ACC112 (cell line): ENCODE results near the gene ASCC2.

Experiments used
- H2AFZ ChIP-seq: fragments of 200-600 bp; sonication (generic); one replicate; pipeline ENCODE4 v1.6.0; 2017; ENCODE audit warnings: antibody characterized with exemption, low read length; ENCODE audit not compliant: unreplicated experiment
- H3K27ac ChIP-seq: fragments of 200-600 bp; sonication (generic); 2 replicates; pipeline ENCODE4 v1.5.1; 2014; ENCODE audit warnings: low read depth, mild to moderate bottlenecking, antibody characterized with exemption, low read length, moderate library complexity
- H3K27me3 ChIP-seq: fragments of 200-600 bp; sonication (generic); 2 replicates; pipeline ENCODE4 v1.6.1; 2014; ENCODE audit warnings: mild to moderate bottlenecking, antibody characterized with exemption, low read length, moderate library complexity, mixed read lengths; ENCODE audit not compliant: insufficient read depth
- H3K36me3 ChIP-seq: fragments of 200-600 bp; sonication (generic); 2 replicates; pipeline ENCODE4 v1.6.1; 2016; ENCODE audit warnings: mild to moderate bottlenecking, antibody characterized with exemption, low read length, moderate library complexity, mixed read lengths; ENCODE audit not compliant: insufficient read depth
- H3K4me1 ChIP-seq: fragments of 200-600 bp; sonication (generic); one replicate; pipeline ENCODE4 v1.6.1; 2016; ENCODE audit warnings: low read length, mixed read lengths; ENCODE audit not compliant: insufficient read depth, unreplicated experiment, control insufficient read depth
- H3K4me3 ChIP-seq: fragments of 200-600 bp; sonication (generic); 2 replicates; pipeline ENCODE4 v1.5.1; 2014; ENCODE audit warnings: mild to moderate bottlenecking, low read depth, low read length
- H3K79me2 ChIP-seq: fragments of 200-600 bp; sonication (generic); one replicate; pipeline ENCODE4 v1.6.0; 2016; ENCODE audit warnings: low read length; ENCODE audit not compliant: control insufficient read depth, unreplicated experiment, insufficient read depth

ASCC2 gene

DNA sequence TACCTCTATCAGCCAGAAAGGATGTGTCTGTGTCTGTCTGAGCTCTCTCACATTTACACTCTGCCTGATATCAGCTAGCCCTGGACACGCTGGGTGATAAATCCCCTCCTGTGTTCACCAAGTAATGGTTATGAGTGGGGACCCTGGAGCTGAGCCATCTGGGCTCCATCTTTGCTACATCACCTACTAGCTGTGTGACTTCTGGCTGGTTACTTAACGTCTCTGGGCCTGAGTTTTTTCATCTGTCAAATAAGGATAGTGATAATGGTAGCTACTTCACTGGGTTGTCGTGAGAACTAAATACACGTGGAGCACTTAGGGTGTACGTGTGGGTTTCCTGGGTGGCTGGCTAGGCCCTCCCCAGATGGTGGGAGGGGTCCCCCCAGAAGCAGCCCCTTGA is 48.0 kb downstream of the ASCC2 start:
- no peak overlapping the region for H2AFZ ChIP-seq
- 0 out of 2 replicates have a peak, but pooled peaks cover 4% of the 10 kb centered on the region for H3K36me3 ChIP-seq
- no peaks in the 10 kb centered on the region for H3K79me2 ChIP-seq
- no peaks in the 10 kb centered on the region for H3K27me3 ChIP-seq
- no peak overlapping the region for H3K27ac ChIP-seq
- H3K4me1 ChIP-seq, result no peaks in the 10 kb centered on the region
- no peak overlapping the region for H3K4me3 ChIP-seq

DNA sequence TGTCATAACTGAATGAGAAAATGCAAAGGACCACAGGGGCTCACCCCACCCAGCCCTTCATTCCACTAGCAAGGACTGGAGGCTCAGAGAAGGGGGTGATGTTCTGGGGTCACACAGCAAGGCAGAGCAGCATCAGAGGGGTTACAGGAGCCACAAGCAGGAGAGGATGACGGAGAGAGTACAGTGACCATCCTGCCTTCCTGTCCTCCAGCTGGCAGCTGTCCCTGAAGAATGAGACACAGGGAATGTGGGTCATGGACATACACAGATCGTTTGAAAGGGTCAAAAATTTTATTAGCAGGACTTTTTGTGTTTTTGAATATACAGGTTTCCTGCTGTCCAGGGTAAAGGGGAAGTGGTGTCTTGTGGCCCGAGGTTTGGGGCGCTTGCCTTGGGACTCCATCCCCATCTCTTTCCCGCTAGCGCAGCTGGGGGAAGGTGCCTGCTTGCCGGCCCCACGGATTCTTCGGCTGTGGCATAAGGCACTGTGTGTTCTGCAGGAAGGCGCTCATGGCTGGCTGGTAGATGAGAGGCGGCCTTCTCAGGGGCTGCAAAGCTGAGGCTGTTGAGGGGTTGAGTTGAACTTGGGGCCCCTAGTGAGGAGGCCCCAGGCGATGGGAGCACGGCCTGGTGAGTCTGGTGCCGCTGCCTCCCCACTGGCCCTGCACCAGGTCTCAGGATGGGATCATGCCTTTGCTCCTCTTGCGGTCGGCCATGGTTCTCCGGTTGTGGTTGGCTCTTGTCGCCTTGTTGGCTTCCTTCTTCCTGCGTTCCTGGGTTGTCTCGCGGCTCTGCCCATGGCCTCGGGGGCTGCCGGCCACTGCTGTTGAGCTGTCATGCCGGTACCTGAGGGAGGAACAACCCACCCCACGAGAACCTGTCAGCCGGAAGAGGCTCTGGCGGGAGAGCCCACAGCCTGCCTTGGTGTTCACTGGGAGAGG is 49.5 kb downstream of the ASCC2 start:
- Histone ChIP-seq H3K27ac (no peak overlapping the region), H3K4me3 (no peak overlapping the region), H3K27me3 (no peaks in the 10 kb centered on the region), H3K36me3 (0 out of 2 replicates have a peak, but pooled peaks cover 4% of the 10 kb centered on the region), H2AFZ (no peak overlapping the region), H3K4me1 (peaks cover 8% of the 10 kb centered on the region), H3K79me2 (no peaks in the 10 kb centered on the region)

DNA sequence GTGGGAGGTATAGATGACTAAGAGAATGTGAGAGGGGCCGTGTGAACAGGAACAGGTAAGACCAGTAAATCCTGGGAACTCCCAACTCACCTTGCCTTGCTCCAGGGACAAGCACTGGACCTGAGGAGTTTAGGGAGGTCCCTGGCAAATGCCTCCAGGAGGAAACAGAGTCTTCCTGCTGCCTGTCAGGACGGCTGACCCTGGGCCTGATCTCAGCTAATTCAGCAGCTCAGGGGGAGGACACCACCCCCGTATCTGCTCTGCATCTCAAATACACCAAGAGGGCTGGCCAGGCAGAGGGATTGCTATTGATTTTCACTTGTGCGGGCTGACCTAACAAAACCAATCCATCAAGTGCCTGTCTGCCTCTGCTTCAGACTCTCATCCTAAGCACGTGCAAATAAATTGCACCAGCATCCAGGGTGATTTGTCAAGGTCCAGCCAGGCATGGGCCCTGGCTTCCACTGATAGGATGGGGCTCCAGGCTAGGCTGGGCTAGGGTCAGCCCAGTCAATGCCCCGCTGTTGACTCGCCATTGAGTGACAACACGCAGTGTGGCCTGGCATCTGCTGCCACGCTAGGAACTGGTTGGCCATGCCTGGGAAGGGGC is 50.6 kb downstream of the ASCC2 start:
- Histone ChIP-seq H3K36me3 (0 out of 2 replicates have a peak, but pooled peaks cover 4% of the 10 kb centered on the region), H3K27me3 (no peaks in the 10 kb centered on the region), H3K4me1 (peaks cover 10% of the 10 kb centered on the region), H2AFZ (no peak overlapping the region), H3K4me3 (no peak overlapping the region), H3K79me2 (no peaks in the 10 kb centered on the region), H3K27ac (no peak overlapping the region)

DNA sequence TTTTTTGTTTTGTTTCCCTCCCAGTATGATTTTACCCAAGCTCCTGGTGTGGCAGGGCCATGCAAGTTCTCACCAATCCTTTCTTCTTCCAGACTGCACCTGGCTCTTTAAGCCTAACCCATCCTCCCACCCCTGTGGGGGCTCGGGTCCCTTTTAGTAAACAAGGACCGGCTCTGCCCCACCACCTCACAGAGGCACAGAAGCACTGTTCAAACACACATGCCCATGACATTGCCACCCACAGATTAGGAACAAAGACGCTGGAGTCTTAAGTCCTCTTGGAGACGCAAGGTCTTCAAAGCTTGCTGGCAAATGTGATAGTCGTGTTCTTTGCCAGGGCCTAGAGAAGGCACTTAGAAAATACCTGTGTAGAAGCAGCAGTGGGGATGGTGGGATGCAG is 52.0 kb downstream of the ASCC2 start:
- no peak overlapping the region for H3K27ac ChIP-seq
- H2AFZ ChIP-seq, result no peak overlapping the region
- H3K36me3 ChIP-seq, result 0 out of 2 replicates have a peak, but pooled peaks cover 4% of the 10 kb centered on the region
- no peaks in the 10 kb centered on the region for H3K79me2 ChIP-seq
- peaks cover 23% of the 10 kb centered on the region for H3K4me1 ChIP-seq
- no peaks in the 10 kb centered on the region for H3K27me3 ChIP-seq
- no peak overlapping the region for H3K4me3 ChIP-seq

DNA sequence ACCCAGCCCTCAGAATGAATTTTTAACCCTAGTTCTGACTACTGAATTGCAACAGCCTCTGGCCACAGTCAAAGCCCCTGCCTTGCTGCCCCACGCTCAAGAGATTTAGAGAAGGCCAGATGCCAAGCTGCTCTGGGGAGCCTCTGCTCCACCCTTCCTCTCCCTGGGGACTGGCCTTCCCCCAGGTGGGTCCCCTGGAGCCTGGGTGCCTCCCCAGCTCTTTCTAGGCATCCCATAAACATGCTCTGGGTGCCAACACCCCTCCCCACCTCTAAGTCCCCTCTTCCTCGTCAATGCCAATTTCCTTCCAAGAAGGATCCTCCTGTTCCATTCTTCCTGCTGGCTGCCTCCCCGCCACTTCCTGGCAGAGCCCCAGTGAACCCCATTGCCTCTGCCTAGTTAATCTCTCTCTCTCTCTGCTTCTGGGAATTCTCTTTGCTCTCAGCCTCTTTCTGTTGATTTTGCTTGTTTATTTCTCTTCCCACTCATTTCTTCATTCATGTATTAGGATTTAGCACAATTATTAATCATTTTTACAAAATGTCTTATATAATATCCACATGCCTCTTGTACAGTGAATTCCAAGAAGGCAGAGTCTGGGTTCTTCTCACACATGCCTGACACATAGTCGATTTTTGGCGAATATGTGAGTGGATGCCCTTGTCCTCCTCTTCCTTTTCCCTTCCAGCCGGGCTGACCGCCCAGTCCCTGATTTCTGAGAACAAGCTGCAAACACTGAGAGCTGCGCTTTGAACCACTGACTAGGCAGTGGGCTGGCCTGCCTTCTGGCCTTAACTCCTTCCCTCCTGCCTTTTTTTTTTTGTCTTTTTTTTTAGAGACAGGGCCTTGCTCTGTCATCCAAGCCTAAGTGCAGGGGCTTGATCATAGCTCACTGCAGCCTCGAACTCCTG is 53.4 kb downstream of the ASCC2 start:
- Histone ChIP-seq H3K4me3 (no peak overlapping the region), H3K27ac (no peak overlapping the region), H3K27me3 (no peaks in the 10 kb centered on the region), H3K79me2 (no peaks in the 10 kb centered on the region), H3K36me3 (0 out of 2 replicates have a peak, but pooled peaks cover 4% of the 10 kb centered on the region), H2AFZ (no peak overlapping the region), H3K4me1 (peaks cover 33% of the 10 kb centered on the region)

DNA sequence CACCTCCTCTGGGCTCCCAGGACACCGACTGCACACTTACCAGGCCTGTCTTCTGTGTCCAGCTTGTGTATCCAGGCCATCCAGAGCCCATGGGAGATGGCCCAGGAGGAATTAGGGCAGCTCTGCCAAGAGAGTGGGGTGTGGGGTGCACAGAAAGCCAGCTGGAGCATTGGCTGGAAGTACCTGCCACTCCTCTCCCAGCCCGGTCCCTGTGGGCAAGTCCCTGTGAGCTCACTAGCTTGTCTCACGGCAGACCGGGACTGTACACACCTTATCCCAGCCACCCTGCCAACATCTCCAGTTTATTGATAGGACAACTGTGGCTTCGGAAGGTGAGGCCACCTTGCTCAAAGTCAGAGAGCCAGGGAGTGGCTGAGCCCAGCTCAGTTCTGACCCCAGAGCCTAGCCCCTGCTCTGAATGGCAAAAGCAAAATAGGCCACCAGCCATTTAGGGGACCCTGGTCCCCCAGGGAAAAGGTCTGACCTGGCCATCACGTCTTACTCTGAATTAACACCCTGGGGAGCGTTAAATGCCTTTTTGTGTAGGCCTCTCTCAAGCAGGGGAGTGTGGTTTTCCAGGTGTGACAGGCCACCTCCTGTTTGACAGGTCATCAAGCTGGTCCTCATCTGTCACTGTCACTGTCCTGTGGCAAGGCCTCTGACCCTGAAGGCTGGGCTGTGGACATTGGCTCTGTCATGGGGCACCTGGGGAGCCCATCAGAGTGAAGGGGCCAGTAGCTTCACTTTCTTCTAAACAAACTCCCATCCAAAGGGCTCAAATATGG is 55.8 kb downstream of the ASCC2 start:
- no peak overlapping the region for H2AFZ ChIP-seq
- H3K79me2 ChIP-seq, result no peaks in the 10 kb centered on the region
- H3K4me1 ChIP-seq, result peaks cover 45% of the 10 kb centered on the region
- H3K36me3 ChIP-seq, result no peaks in the 10 kb centered on the region
- peak overlapping the region; percentile 92 for H3K27ac ChIP-seq
- no peak overlapping the region for H3K4me3 ChIP-seq
- no peaks in the 10 kb centered on the region for H3K27me3 ChIP-seq

DNA sequence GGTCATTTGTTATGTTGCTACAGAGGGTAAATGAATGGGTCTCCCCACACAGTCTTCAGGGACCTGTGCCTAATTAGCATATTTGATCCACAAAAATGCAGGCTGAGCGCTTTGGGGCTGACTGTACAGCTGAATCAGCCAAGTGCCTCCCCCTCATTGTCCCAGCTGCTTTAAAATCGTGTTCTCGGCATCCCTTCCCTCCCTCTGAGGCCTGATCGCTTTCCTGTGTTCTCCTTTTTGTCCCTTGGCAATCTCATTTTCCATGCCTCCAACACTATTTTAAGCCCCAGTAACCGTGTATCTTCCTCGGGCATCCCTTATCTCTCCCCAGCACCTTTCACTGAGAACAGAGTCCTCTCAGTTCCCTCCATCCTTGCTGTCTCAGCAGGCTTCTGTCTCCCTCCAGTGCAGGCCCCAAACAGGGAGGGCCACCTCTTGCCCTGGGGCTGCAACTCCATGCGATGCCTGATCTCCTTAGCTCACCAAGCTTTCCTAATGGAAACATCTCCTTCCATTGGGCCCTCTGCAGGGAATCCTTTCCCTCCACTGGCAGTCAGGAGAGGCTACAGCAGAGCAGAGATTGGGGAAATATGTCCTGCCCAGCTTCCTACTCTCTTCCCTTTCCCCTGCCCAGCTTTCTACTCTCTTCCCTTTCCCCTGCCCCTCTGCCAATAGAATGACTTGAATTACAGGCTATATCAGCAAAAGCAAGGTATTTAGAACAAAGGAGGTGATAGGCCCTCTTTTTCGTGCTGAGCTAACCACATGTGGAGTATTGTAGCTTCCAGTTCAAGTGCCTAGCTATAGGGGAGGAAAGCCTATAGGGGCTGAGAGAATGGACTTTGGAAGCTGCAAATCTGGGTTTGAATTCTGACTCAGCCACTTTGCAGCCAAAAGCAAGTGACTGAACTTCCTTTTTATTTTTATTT is 57.1 kb downstream of the ASCC2 start:
- H2AFZ ChIP-seq, result peak overlapping the region; percentile 53

DNA sequence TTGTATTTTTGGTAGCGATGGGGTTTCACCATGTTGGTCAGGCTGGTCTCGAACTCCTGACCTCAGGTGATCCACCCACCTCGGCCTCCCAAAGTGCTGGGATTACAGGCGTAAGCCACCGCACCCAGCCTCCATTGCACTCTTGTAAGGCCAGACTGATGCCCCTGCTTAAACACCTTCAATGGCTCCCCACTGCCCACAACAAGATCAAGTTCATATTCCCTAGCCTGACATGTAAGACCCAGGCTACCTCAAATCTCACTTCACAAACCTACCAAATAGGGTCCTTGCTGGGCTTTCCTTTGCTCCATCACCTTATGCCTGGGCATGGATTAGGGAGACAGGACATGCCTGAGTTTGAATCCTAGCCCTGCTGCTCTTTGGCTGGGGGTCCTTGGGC is 57.9 kb downstream of the ASCC2 start:
- Histone ChIP-seq H3K4me1 (peaks cover 45% of the 10 kb centered on the region), H2AFZ (no peak overlapping the region), H3K4me3 (no peak overlapping the region), H3K27ac (peak overlapping the region; percentile 92), H3K27me3 (no peaks in the 10 kb centered on the region), H3K36me3 (no peaks in the 10 kb centered on the region), H3K79me2 (no peaks in the 10 kb centered on the region)

More for the DNA sequence above, 57.1 kb downstream of the ASCC2 start:
- Histone ChIP-seq H3K79me2 (no peaks in the 10 kb centered on the region), H3K4me1 (peaks cover 45% of the 10 kb centered on the region), H3K4me3 (peak overlapping the region; percentile 56; the same call in 1 of the 2 replicates), H3K27ac (peak overlapping the region; percentile 92), H3K36me3 (no peaks in the 10 kb centered on the region), H3K27me3 (no peaks in the 10 kb centered on the region)

DNA sequence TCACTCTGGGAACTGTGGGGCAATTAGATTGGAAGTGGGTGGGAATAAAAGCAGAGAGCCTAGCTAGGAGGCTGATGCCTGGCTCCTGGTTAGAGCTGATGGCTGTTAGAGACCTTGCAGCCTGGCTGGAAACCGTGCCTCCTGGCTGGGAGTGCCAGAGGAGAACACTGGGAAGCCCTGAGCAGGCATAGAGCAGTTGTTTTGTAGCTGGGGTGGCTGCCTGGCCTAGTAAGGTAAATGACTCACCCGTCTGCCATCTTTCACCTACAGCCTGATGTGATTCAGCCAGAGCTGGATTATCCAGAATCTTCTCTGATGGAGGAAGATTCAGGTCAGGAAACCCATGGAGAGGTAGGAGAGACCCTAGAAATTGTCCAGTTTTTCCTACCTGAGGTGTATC is 64.8 kb downstream of the ASCC2 start:
- Histone ChIP-seq H3K27me3 (no peaks in the 10 kb centered on the region), H3K4me3 (no peak overlapping the region), H3K4me1 (peaks cover 3% of the 10 kb centered on the region), H3K36me3 (no peaks in the 10 kb centered on the region), H2AFZ (no peak overlapping the region), H3K79me2 (peaks cover 6% of the 10 kb centered on the region), H3K27ac (no peak overlapping the region)
